HCT116 (cell line): ENCODE results near the gene TCFL5. TPM values are rescaled to one million over a fixed set of nuclear protein-coding genes. Genes with fewer than 3 reads are reported as not detected.

Experiments used
- ATAC-seq: fragments of 200-7000 bp; cut with Tn5 transposase; 2 replicates; pipeline ENCODE4 v1.9.1; 2020; ENCODE audit warnings: mild to moderate bottlenecking, moderate library complexity
- BruUV-seq: library from RNA; stranded (reverse); fragments of 400-500 nt; replicated peaks from 2 replicates; lab custom pipeline; 2021; lab: Mats Ljungman, UMichigan
- CTCF ChIA-PET: fragments of 300-600 bp; sonication (Branson Sonifier 250); formaldehyde crosslinking; loops from one replicate; lab custom pipeline; 2021; ENCODE audit warnings: antibody characterized with exemption; lab: Charles Lee
- POLR2A ChIA-PET: fragments of 300-600, 350-600 bp; sonication (Branson Sonifier 250); formaldehyde crosslinking; loops from one replicate; lab custom pipeline; 2021; ENCODE audit warnings: antibody characterized with exemption; lab: Charles Lee
- RAD21 ChIA-PET, 2 experiments: fragments of 300-600 bp; sonication (Branson Sonifier 250); formaldehyde crosslinking; loops; one replicate each; lab custom pipeline; 2023; ENCODE audit warnings: low total read pairs in 2 of 2; ENCODE audit not compliant: uncharacterized antibody in 2 of 2, unreplicated experiment in 2 of 2, low non-redundant PET in 1 of 2; lab: Charles Lee
- DNase-seq: peaks from one replicate; pipeline ENCODE4 v3.0.0-alpha.2; 2010; ENCODE audit warnings: low read depth, low spot score
- H2AFZ ChIP-seq: fragments of 200-600 bp; shearing (Covaris generic), sonication (generic); 2 replicates; pipeline ENCODE4 v1.6.1; 2017; ENCODE audit warnings: low read depth, mixed run types, mixed read lengths, antibody characterized with exemption, low read length; ENCODE audit not compliant: poor library complexity, severe bottlenecking
- H3K27ac ChIP-seq: 2 replicates; pipeline ENCODE4 v1.5.1; 2012; ENCODE audit warnings: low read depth, low read length
- H3K27me3 ChIP-seq: fragments of 200-600 bp; sonication (generic); 2 replicates; pipeline ENCODE4 v1.6.1; 2016; ENCODE audit warnings: mixed run types, low read length, mixed read lengths; ENCODE audit not compliant: insufficient read depth
- H3K36me3 ChIP-seq, 2 experiments: fragments of 200-500 bp in 1 of 2; fragments of 200-600 bp in 1 of 2; sonication (Bioruptor generic) in 1 of 2; sonication (generic) in 1 of 2; 2 replicates each; pipeline versions ENCODE4 v1.5.1 to v1.6.1; 2014 to 2016; ENCODE audit warnings: low read length in 2 of 2, inconsistent platforms in 1 of 2, mixed read lengths in 1 of 2, mixed run types in 1 of 2; ENCODE audit not compliant: insufficient read depth in 2 of 2, control insufficient read depth in 1 of 2
- H3K4me1 ChIP-seq, 2 experiments: fragments of 200-600 bp in 1 of 2; sonication (generic) in 1 of 2; 2 replicates each; pipeline versions ENCODE4 v1.5.1 to v1.6.1; 2012 to 2017; ENCODE audit warnings: low read length in 2 of 2, inconsistent platforms in 1 of 2, mild to moderate bottlenecking in 1 of 2, mixed read lengths in 1 of 2, mixed run types in 1 of 2, moderate library complexity in 1 of 2; ENCODE audit not compliant: insufficient read depth in 2 of 2, control insufficient read depth in 1 of 2
- H3K4me2 ChIP-seq: fragments of 200-600 bp; sonication (generic); 2 replicates; pipeline ENCODE4 v1.6.1; 2017; ENCODE audit warnings: mixed run types, low read length, mixed read lengths
- H3K4me3 ChIP-seq, 2 experiments: fragments of 200-600 bp in 1 of 2; sonication (generic) in 1 of 2; replicated peaks in 1 of 2; 2 replicates each; pipeline ENCODE4 v1.5.1; 2011 to 2016; ENCODE audit warnings: low read length in 2 of 2, control low read depth in 1 of 2, low read depth in 1 of 2, mild to moderate bottlenecking in 1 of 2, mixed read lengths in 1 of 2, mixed run types in 1 of 2
- H3K79me2 ChIP-seq: fragments of 200-600 bp; sonication (generic); 2 replicates; pipeline ENCODE4 v1.6.1; 2017; ENCODE audit warnings: mild to moderate bottlenecking, mixed run types, low read length, moderate library complexity, mixed read lengths; ENCODE audit not compliant: insufficient read depth
- H3K9ac ChIP-seq: fragments of 200-600 bp; sonication (generic); 2 replicates; pipeline ENCODE4 v1.6.1; 2016; ENCODE audit warnings: low read length, mixed read lengths
- H3K9me2 ChIP-seq: fragments of 200-600 bp; sonication (generic), shearing (Covaris generic); 2 replicates; pipeline ENCODE4 v1.6.1; 2017; ENCODE audit warnings: mixed run types, mild to moderate bottlenecking, moderate library complexity; ENCODE audit not compliant: insufficient read depth
- H3K9me3 ChIP-seq, 2 experiments: fragments of 200-500 bp in 1 of 2; fragments of 200-600 bp in 1 of 2; sonication (Bioruptor generic) in 1 of 2; sonication (generic) in 1 of 2; 2 replicates each; pipeline ENCODE4 v1.6.1; 2014 to 2017; ENCODE audit warnings: low read length in 2 of 2, mixed read lengths in 2 of 2, inconsistent platforms in 1 of 2, low read depth in 1 of 2, mild to moderate bottlenecking in 1 of 2, mixed run types in 1 of 2, moderate library complexity in 1 of 2; ENCODE audit not compliant: control insufficient read depth in 1 of 2, insufficient read depth in 1 of 2
- H4K20me1 ChIP-seq: fragments of 200-600 bp; sonication (generic), shearing (Covaris generic); 2 replicates; pipeline ENCODE4 v1.6.1; 2017; ENCODE audit warnings: mixed run types, mild to moderate bottlenecking, moderate library complexity; ENCODE audit not compliant: insufficient read depth
- ELF1 ChIP-seq: IDR thresholded peaks from 2 replicates; pipeline ENCODE4 v1.6.1; 2012; ENCODE audit warnings: low read depth, borderline replicate concordance
- EZH2phosphoT487 ChIP-seq: fragments of 200-600 bp; IDR thresholded peaks from 2 replicates; pipeline ENCODE4 v1.6.1; 2018; ENCODE audit warnings: antibody characterized with exemption, borderline replicate concordance
- JUND ChIP-seq: IDR thresholded peaks from 2 replicates; pipeline ENCODE4 v1.6.1; 2012
- ZNF274 ChIP-seq: fragments of 200-500 bp; sonication (Bioruptor generic); IDR thresholded peaks from 2 replicates; pipeline ENCODE4 v1.6.1; 2014; ENCODE audit warnings: mild to moderate bottlenecking, low read depth, low read length, inconsistent platforms
- intact Hi-C: fragments of 100-400 bp; cut with micrococcal nuclease; formaldehyde crosslinking; loops from 2 replicates; pipeline ENCODE4 v1.10.0; 2022
- total RNA-seq: library from RNA; stranded (reverse); gene quantifications from one replicate; pipeline ENCODE4 v1.2.1, GENCODE V29; 2021; ENCODE audit not compliant: unreplicated experiment
- TF ChIP-seq, protein P1 (sequence below): IDR thresholded peaks from 2 replicates; pipeline ENCODE4 v1.6.1; 2012

TCFL5 gene
- total RNA-seq, 1 experiment from 2014 or later, result 20.4 TPM

DNA sequence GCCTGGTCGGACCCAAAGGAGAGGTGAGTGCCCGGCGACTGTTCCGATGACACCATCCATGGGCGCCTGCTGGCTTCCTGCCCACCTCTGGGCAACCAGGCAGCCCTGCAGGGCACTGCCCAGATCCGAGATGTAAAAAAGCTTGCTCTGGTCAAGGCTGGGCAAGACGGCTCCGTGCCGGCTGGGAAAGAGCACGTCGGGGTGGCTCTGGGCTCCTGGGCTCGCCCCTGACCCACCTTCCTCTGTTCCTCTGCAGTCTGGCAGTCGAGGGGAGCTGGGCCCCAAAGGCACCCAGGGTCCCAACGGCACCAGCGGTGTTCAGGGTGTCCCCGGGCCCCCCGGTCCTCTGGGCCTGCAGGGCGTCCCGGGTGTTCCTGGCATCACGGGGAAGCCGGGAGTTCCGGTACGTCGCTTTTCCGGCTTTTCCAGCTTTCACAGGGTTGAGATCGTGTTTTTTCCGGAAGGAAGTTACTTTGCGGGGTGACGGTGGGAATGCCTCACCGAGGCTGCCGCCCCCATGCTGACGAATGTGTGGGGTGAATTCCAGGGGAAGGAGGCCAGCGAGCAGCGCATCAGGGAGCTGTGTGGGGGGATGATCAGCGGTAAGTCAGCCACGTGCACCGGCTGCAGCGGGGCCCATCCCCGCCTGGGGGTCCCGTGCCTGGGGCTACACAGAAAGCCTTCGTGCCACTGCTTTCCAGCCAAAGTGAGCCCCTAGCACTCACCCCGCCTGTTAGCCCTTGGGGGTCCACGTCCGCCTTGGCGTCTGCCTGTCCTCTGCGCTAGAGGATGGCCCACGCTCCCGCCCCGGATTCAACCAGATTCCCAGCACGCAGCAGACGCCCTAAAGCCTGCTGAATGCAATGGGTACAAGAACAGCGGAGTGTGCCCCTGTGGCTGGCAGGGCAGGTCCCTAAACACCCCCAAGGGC is 25.4 kb downstream of the TCFL5 start:
- no TSS peak for BruUV-seq
- Histone ChIP-seq H3K4me2 (no peak overlapping the region), H3K9me2 (no peaks in the 10 kb centered on the region), H3K9me3 (no peaks in the 10 kb centered on the region), H3K4me1 (peaks cover 15 to 20% of the 10 kb centered on the region in 2 experiments), H3K36me3 (no peaks in the 10 kb centered on the region; a peak in 1 of 4 replicates), H3K9ac (no peak overlapping the region), H4K20me1 (no peaks in the 10 kb centered on the region), H2AFZ (no peak overlapping the region), H3K4me3 (no peak overlapping the region), H3K27me3 (no peaks in the 10 kb centered on the region), H3K79me2 (no peaks in the 10 kb centered on the region), H3K27ac (no peak overlapping the region)
- CTCF ChIA-PET, result interaction anchor here (1.3 kb wide), 1 partner anchor 14 kb away, joined by 4 read pairs; no protein-coding TSS in a partner anchor
- POLR2A ChIA-PET, result no interaction called here
- no peak for ATAC-seq
- no peak for DNase-seq
- intact Hi-C loops, result no loop called here
- TF ChIP-seq JUND, result no peak
- RAD21 ChIA-PET, result no interaction called here

DNA sequence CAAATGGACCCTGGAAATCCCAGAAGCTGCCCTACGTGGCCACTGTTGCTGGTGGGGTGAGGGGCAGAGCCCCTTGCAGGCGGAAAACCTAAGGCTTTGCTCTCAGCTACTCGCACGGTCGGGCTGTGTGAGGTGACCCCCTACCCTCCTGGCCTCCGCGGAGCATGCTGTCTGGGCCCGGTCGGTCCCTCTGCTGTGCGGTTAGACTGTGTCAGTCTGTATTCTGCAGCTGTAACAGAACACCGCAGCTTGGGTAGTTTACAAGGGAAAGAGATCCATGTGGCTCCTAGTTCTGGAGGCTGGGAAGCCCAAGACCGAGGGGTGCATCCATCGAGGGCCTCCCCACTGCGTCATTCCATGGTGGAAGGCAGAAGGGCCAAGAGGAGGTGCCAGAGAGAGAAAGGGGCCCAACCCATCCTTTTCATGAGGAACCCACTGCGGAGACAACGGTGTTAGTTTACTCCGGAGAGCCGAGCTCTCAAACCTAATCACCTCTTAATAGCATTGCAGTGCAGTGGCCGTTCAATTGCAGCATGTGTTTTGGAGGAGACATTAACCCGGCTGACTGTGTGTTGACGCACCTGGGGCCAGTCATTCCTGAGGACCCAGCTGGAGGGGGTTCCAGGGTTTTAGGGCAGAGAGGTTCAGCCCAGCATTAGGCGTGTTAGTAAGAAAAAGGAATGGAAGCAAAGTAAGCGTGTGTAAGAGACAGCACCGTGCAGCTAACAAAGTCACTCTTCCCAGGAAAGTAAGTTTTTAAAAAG is 26.5 kb downstream of the TCFL5 start:
- H2AFZ ChIP-seq, result no peak overlapping the region
- no peaks in the 10 kb centered on the region for H4K20me1 ChIP-seq
- ChIA-PET POLR2A (no interaction called here), CTCF (interaction anchor here (1.3 kb wide), 1 partner anchor 13 kb away, joined by 4 read pairs; no protein-coding TSS in a partner anchor), RAD21 (no interaction called here)
- H3K36me3 ChIP-seq, result no peaks in the 10 kb centered on the region
- no peak overlapping the region for H3K4me3 ChIP-seq
- no peak overlapping the region for H3K4me2 ChIP-seq
- H3K27me3 ChIP-seq, result no peaks in the 10 kb centered on the region
- intact Hi-C loops, result no loop called here
- BruUV-seq, result no TSS peak
- no peak for DNase-seq
- no peak overlapping the region for H3K27ac ChIP-seq
- no peak overlapping the region for H3K9ac ChIP-seq
- TF ChIP-seq EZH2phosphoT487, result no peak
- TF ChIP-seq ZNF274, result no peak
- TF ChIP-seq ELF1, result no peak
- TF ChIP-seq, protein P1, sequence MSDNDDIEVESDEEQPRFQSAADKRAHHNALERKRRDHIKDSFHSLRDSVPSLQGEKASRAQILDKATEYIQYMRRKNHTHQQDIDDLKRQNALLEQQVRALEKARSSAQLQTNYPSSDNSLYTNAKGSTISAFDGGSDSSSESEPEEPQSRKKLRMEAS, result no peak
- H3K9me2 ChIP-seq, result no peaks in the 10 kb centered on the region
- no peaks in the 10 kb centered on the region for H3K79me2 ChIP-seq
- ATAC-seq, result no peak
- H3K4me1 ChIP-seq, result peaks cover 15 to 21% of the 10 kb centered on the region in 2 experiments
- no peaks in the 10 kb centered on the region for H3K9me3 ChIP-seq
